Mesendoderm (in vitro differentiated cells): ENCODE measurements around the gene ZNF614. TPM values are rescaled to one million over a fixed set of nuclear protein-coding genes. Genes with fewer than 3 reads are reported as not detected.

Source experiments
- DNase-seq: peaks from one replicate; pipeline ENCODE4 v3.0.0; 2013
- H2AK5ac ChIP-seq: 2 replicates; pipeline ENCODE4 v1.6.1; 2013; ENCODE audit warnings: low read length, inconsistent platforms
- H2BK120ac ChIP-seq: 2 replicates; pipeline ENCODE4 v1.6.1; 2013; ENCODE audit warnings: low read depth, mild to moderate bottlenecking, low read length, moderate library complexity, mixed read lengths
- H2BK15ac ChIP-seq: replicated peaks from 2 replicates; pipeline ENCODE4 v1.6.1; 2013; ENCODE audit warnings: low read depth, mild to moderate bottlenecking, moderate library complexity
- H2BK5ac ChIP-seq: 2 replicates; pipeline ENCODE4 v1.6.1; 2013; ENCODE audit warnings: low read length, inconsistent platforms
- H3K18ac ChIP-seq: 2 replicates; pipeline ENCODE4 v1.6.1; 2013; ENCODE audit warnings: mild to moderate bottlenecking, low read length, mixed read lengths
- H3K23ac ChIP-seq: one replicate; pipeline ENCODE4 v1.6.1; 2013; ENCODE audit warnings: low read length
- H3K27ac ChIP-seq: 2 replicates; pipeline ENCODE4 v1.5.1; 2013; ENCODE audit warnings: low read depth, mild to moderate bottlenecking, inconsistent platforms, low read length, moderate library complexity
- H3K27me3 ChIP-seq: 2 replicates; pipeline ENCODE4 v1.6.1; 2013; ENCODE audit warnings: low read length, control low read depth, mild to moderate bottlenecking, inconsistent platforms; ENCODE audit not compliant: insufficient read depth, poor library complexity
- H3K36me3 ChIP-seq: 2 replicates; pipeline ENCODE4 v1.6.1; 2013; ENCODE audit warnings: low read length, inconsistent platforms; ENCODE audit not compliant: control insufficient read depth, insufficient read depth
- H3K4ac ChIP-seq: one replicate; pipeline ENCODE4 v1.6.1; 2013; ENCODE audit warnings: low read depth, mild to moderate bottlenecking, low read length, moderate library complexity
- H3K4me1 ChIP-seq: 2 replicates; pipeline ENCODE4 v1.6.1; 2013; ENCODE audit warnings: low read depth, low read length, inconsistent platforms; ENCODE audit not compliant: control insufficient read depth
- H3K4me2 ChIP-seq: 2 replicates; pipeline ENCODE4 v1.6.1; 2013; ENCODE audit warnings: low read length
- H3K4me3 ChIP-seq: 2 replicates; pipeline ENCODE4 v1.5.1; 2013; ENCODE audit warnings: mild to moderate bottlenecking, low read length
- H3K56ac ChIP-seq: one replicate; pipeline ENCODE4 v1.6.1; 2013; ENCODE audit warnings: low read length
- H3K79me1 ChIP-seq: 2 replicates; pipeline ENCODE4 v1.6.1; 2013; ENCODE audit warnings: low read length, inconsistent platforms
- H3K79me2 ChIP-seq: 2 replicates; pipeline ENCODE4 v1.6.1; 2013; ENCODE audit warnings: mild to moderate bottlenecking, low read length; ENCODE audit not compliant: control insufficient read depth, insufficient read depth
- H3K9ac ChIP-seq: 2 replicates; pipeline ENCODE4 v1.6.1; 2013; ENCODE audit warnings: low read length, inconsistent platforms
- H4K5ac ChIP-seq: one replicate; pipeline ENCODE4 v1.6.1; 2013; ENCODE audit warnings: low read length
- H4K8ac ChIP-seq: one replicate; pipeline ENCODE4 v1.6.1; 2013; ENCODE audit warnings: low read depth, mild to moderate bottlenecking, control low read depth, low read length, moderate library complexity
- WGBS: extraction: QIAGEN DNeasy Blood & Tissue Kit; methylation state at CpG from one replicate; pipeline ENCODE4 v1.1.7; 2013; ENCODE audit warnings: low lambda C conversion rate, missing lambda C conversion rate; ENCODE audit not compliant: insufficient coverage; ENCODE audit errors: extremely low coverage; 5-methylcytosine and 5-hydroxymethylcytosine counted together
- polyA plus RNA-seq, 2 experiments: library from polyadenylated mRNA; stranded (reverse); fragments of 200-250 nt; gene quantifications; one replicate each; pipeline ENCODE4 v1.2.3, GENCODE V29; 2013

ZNF614 gene
- polyA plus RNA-seq (2013, experiment 1 of 2): 15.5 TPM
- 15.7 TPM for polyA plus RNA-seq (2013, experiment 2 of 2)

DNA sequence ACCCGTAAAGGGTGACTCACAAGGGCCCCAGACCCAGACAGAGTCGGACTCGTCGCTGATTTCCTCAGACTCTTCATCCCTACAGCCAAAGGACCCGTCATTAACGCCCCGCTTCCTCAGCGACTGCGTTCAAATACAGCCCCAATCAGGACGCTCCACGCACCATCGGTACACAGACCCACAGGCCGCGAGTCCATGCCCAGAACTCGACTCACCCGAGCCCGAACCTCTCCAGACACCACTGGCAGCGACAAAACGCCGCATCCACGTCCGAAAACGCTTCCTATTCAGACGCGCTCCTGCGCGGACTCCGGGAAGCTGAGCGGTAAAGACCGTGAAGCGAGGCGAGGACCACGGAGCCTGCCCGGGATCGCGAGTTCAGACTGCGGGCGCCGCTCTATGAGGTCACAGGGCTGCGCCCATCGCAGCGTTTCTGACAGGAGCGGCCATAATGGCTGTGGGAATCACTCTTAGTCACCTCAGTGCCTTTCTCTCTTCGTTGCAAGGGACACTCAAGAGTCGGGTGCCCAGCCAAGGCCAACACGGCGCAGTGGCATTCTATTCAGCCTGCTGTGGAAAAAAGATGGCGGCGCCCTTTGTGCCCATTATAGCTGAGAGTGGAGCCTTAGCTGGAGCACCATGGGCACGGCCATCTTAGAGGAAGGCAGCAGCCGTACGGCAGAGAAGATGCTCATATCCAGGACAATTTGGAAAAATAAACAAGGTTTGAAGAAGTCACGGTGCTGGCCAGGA is at the start of gene ZNF614:
ZNF614 (minus strand) TSS at position 353 of the 753 bp plus-strand sequence. CDS start 2,634 bp downstream, outside the sequence.
- Histone ChIP-seq H3K27ac (peak within 1 kb of the TSS; percentile 62), H4K8ac (peak within 1 kb of the TSS; percentile 81), H3K4ac (peak within 1 kb of the TSS; percentile 49), H3K56ac (peak within 1 kb of the TSS; percentile 97), H3K4me1 (peaks cover 4% of the 10 kb centered on the region), H3K79me2 (peaks cover 8% of the 10 kb centered on the region), H2BK5ac (peak within 1 kb of the TSS; percentile 81), H3K4me3 (peak within 1 kb of the TSS; percentile 88), H3K36me3 (peaks cover 5% of the 10 kb centered on the region), H3K79me1 (peaks cover 7% of the 10 kb centered on the region), H2BK120ac (no peak within 1 kb of the TSS), H3K23ac (no peak within 1 kb of the TSS), H2AK5ac (peak within 1 kb of the TSS; percentile 29), H3K9ac (peak within 1 kb of the TSS; percentile 93), H3K4me2 (peak within 1 kb of the TSS; percentile 64), H4K5ac (no peak within 1 kb of the TSS), H3K18ac (peak within 1 kb of the TSS; percentile 47), H3K27me3 (no peaks in the 10 kb centered on the region), H2BK15ac (peak within 1 kb of the TSS; percentile 66)
- peak; percentile 94 for DNase-seq
- no CpG with 5 or more reads among the region's 53 CpGs for WGBS

DNA sequence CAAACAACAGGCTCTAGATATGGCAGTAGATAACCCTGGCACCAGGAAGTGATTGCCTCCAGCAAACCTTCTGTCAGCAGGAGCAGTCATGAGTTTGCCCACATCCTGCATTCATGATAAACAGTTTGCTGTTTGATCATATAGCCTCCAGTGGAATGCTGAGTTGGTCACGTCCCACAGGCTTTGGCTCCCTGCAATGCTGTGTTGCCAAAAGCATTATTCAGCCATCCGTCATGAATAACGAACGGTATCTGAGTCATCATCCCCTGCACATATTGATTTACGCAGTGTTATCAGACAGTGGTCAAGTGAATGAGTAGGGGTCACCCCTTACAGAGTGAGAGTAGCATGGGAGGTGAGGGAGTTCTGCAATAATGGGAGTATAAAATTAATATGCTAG is 42.3 kb upstream of the ZNF614 start:
- Histone ChIP-seq H2AK5ac (no peak overlapping the region), H4K5ac (no peak overlapping the region), H3K79me2 (no peaks in the 10 kb centered on the region), H3K4ac (no peak overlapping the region), H3K79me1 (no peaks in the 10 kb centered on the region), H2BK5ac (no peak overlapping the region), H2BK15ac (no peak overlapping the region), H3K4me3 (no peak overlapping the region), H3K36me3 (peaks cover 12% of the 10 kb centered on the region), H3K23ac (no peak overlapping the region), H3K4me2 (no peak overlapping the region), H3K4me1 (no peaks in the 10 kb centered on the region), H4K8ac (no peak overlapping the region), H2BK120ac (no peak overlapping the region), H3K56ac (no peak overlapping the region), H3K9ac (no peak overlapping the region), H3K27ac (no peak overlapping the region), H3K18ac (no peak overlapping the region), H3K27me3 (no peaks in the 10 kb centered on the region)
- no CpG with 5 or more reads among the region's 5 CpGs for WGBS
- no peak for DNase-seq

DNA sequence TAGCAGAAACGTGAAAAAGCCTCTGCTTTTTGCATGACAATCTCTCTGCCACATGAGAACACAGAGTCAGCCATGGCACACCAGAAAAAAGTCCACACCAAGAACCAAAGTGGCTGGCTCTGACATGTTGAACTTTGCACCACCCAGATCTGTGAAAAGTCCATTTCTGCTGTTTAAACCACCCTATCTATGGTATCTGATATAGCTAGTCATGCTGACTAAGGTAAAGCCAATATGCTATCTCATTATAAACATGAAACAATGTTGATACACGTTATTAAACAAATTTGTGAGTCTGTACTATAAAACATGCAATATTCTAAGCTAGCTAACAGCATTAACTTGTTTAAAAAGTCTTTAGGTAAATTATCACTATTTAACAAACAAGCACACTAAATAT is 41.5 kb upstream of the ZNF614 start:
- no peak overlapping the region for H3K4ac ChIP-seq
- no peak overlapping the region for H3K18ac ChIP-seq
- H2BK15ac ChIP-seq: no peak overlapping the region
- no peaks in the 10 kb centered on the region for H3K4me1 ChIP-seq
- H3K9ac ChIP-seq: no peak overlapping the region
- H2BK120ac ChIP-seq: no peak overlapping the region
- H4K8ac ChIP-seq: no peak overlapping the region
- WGBS: no CpG with 5 or more reads among the region's 2 CpGs
- H3K4me2 ChIP-seq: no peak overlapping the region
- peaks cover 7% of the 10 kb centered on the region for H3K36me3 ChIP-seq
- DNase-seq: no peak
- H4K5ac ChIP-seq: no peak overlapping the region
- H3K79me2 ChIP-seq: no peaks in the 10 kb centered on the region
- H3K27me3 ChIP-seq: no peaks in the 10 kb centered on the region
- H3K4me3 ChIP-seq: peak overlapping the region; percentile 24
- no peak overlapping the region for H2AK5ac ChIP-seq
- no peak overlapping the region for H3K23ac ChIP-seq
- H3K27ac ChIP-seq: no peak overlapping the region
- H3K56ac ChIP-seq: no peak overlapping the region
- no peak overlapping the region for H2BK5ac ChIP-seq
- no peaks in the 10 kb centered on the region for H3K79me1 ChIP-seq

DNA sequence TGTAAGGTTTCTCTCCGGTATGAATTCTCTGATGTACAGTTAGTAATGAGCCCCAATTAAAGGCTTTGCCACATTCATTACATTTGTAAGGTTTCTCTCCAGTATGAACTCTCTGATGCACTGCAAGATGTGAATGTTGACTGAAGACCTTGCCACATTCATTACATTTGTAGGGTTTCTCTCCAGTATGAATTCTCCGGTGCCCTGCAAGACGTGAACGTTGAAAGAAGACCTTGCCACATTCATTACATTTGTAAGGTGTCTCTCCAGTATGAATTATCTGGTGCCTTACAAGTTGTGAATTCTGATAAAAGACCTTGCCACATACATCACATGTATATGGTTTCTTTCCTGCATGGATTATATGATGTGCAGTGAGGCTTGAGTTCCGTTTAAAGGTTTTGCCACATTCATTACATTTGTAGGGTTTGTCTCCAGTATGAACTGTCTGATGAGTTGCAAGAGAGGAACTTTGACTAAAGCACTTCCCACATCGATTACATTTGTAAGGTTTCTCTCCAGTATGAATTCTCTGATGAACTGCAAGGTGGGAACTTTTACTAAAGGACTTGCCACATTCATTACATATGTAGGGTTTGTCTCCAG is 38.2 kb upstream of the ZNF614 start:
- H3K27ac ChIP-seq: no peak overlapping the region
- no peaks in the 10 kb centered on the region for H3K79me1 ChIP-seq
- no peak overlapping the region for H2BK120ac ChIP-seq
- no peaks in the 10 kb centered on the region for H3K4me1 ChIP-seq
- H3K79me2 ChIP-seq: no peaks in the 10 kb centered on the region
- H4K8ac ChIP-seq: no peak overlapping the region
- no peak overlapping the region for H3K18ac ChIP-seq
- no peak overlapping the region for H3K23ac ChIP-seq
- H2BK5ac ChIP-seq: no peak overlapping the region
- H2AK5ac ChIP-seq: no peak overlapping the region
- no peaks in the 10 kb centered on the region for H3K27me3 ChIP-seq
- H3K9ac ChIP-seq: no peak overlapping the region
- H3K4ac ChIP-seq: no peak overlapping the region
- no peak overlapping the region for H4K5ac ChIP-seq
- peak overlapping the region; percentile 28 for H3K4me3 ChIP-seq
- no peak for DNase-seq
- peaks cover 9% of the 10 kb centered on the region for H3K36me3 ChIP-seq
- H3K4me2 ChIP-seq: no peak overlapping the region
- no peak overlapping the region for H3K56ac ChIP-seq
- no peak overlapping the region for H2BK15ac ChIP-seq
- no CpG with 5 or more reads among the region's 6 CpGs for WGBS

DNA sequence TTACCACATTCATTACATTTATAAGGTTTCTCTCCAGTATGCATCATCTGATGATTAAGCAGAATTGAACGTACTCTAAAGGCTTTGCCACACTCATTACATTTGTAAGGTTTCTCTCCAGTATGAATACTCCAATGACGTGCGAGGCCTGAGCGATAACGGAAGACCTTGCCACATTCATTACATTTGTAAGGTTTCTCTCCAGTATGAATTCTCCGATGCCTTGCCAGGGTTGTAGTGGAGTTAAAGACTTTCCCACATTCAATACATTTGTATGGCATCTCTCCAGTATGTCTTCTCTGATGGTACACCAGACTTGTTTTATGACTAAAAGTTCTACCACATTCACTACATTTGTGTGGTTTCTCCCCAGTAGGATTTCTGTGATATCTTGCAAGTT is 37.2 kb upstream of the ZNF614 start:
- Histone ChIP-seq H3K4me3 (peak overlapping the region; percentile 15), H3K4me2 (no peak overlapping the region), H3K36me3 (peaks cover 9% of the 10 kb centered on the region), H3K18ac (no peak overlapping the region), H3K4me1 (no peaks in the 10 kb centered on the region), H3K23ac (no peak overlapping the region), H2BK15ac (no peak overlapping the region), H2BK120ac (no peak overlapping the region), H2AK5ac (no peak overlapping the region), H3K27me3 (no peaks in the 10 kb centered on the region), H4K5ac (no peak overlapping the region), H3K79me1 (no peaks in the 10 kb centered on the region), H3K56ac (no peak overlapping the region), H2BK5ac (no peak overlapping the region), H3K27ac (no peak overlapping the region), H3K79me2 (no peaks in the 10 kb centered on the region), H3K9ac (no peak overlapping the region), H3K4ac (no peak overlapping the region), H4K8ac (no peak overlapping the region)
- no CpG with 5 or more reads among the region's 6 CpGs for WGBS
- DNase-seq: no peak
